Tibial nerve (tissue), 4 donors: ENCODE data around the gene FAM50B. TPM values are rescaled to one million over a fixed set of nuclear protein-coding genes. Genes with fewer than 3 reads are reported as not detected.
A peak's percentile ranks its signal among the peaks of the same experiment; 100 is the strongest.

Experiments used
- DNase-seq, 2 donors: peaks; one replicate each; pipeline ENCODE4 v3.0.0-alpha.2; 2019; ENCODE audit warnings: low spot score in 2 of 2
- H3K27ac ChIP-seq, 4 donors: fragments of 200-600 bp; sonication (generic) in 3 of 4; one replicate each; pipeline ENCODE4 v1.5.1; 2017 to 2019; ENCODE audit warnings: mild to moderate bottlenecking in 1 of 4
- H3K27me3 ChIP-seq, 2 donors: fragments of 200-600 bp; sonication (generic) in 1 of 2; one replicate each; pipeline versions ENCODE4 v1.5.1 to v1.6.0; 2017 to 2019
- H3K36me3 ChIP-seq, 3 donors: fragments of 200-600 bp; sonication (generic); one replicate each; pipeline ENCODE4 v1.5.1; 2018 to 2019
- H3K4me1 ChIP-seq, 4 donors: fragments of 200-600 bp; sonication (generic) in 3 of 4; one replicate each; pipeline ENCODE4 v1.5.1; 2017 to 2019
- H3K4me3 ChIP-seq, 4 donors: fragments of 200-600 bp; sonication (generic) in 3 of 4; one replicate each; pipeline ENCODE4 v1.5.1; 2017 to 2019; ENCODE audit warnings: mild to moderate bottlenecking in 1 of 4, moderate library complexity in 1 of 4
- H3K9me3 ChIP-seq, 4 donors: fragments of 200-600 bp; sonication (generic) in 3 of 4; one replicate each; pipeline ENCODE4 v1.5.1; 2017 to 2019
- CTCF ChIP-seq, 5 experiments: fragments of 200-600 bp in 3 of 5; fragments of 450-650 bp in 2 of 5; sonication (generic) in 3 of 5; IDR thresholded peaks; one replicate each; pipeline ENCODE4 v1.5.1; 2016 to 2019; ENCODE audit warnings: antibody characterized with exemption in 5 of 5, mild to moderate bottlenecking in 3 of 5, moderate library complexity in 2 of 5
- EP300 ChIP-seq, 2 donors: sonication (generic); formaldehyde crosslinking; IDR thresholded peaks; one replicate each; pipeline ENCODE4 v1.6.1; 2017; ENCODE audit warnings: antibody characterized with exemption in 2 of 2, mild to moderate bottlenecking in 1 of 2
- POLR2A ChIP-seq, 2 donors: fragments of 450-650 bp; IDR thresholded peaks; one replicate each; pipeline ENCODE4 v1.6.1; 2017; ENCODE audit warnings: antibody characterized with exemption in 2 of 2, mild to moderate bottlenecking in 2 of 2, moderate library complexity in 2 of 2
- WGBS, 2 donors: methylation state at CpG; one replicate each; pipeline ENCODE4 v1.1.5; 2018; 5-methylcytosine and 5-hydroxymethylcytosine counted together
- total RNA-seq, 4 donors: library from RNA; depleted of rRNA; stranded (reverse); fragments of >200 nt; gene quantifications; one replicate each; pipeline ENCODE4 v1.1.0, GENCODE V29; 2016

The FAM50B gene
- total RNA-seq, 4 donors from 2014 or later, result 6.9 to 23.5 (median 16.1) TPM

- peaks cover 0 to 24% (median 10%) of the 10 kb centered on the region in 4 donors for H3K4me1 ChIP-seq
- no peak for DNase-seq
- no peaks in the 10 kb centered on the region for H3K27me3 ChIP-seq
- H3K9me3 ChIP-seq, result no peaks in the 10 kb centered on the region
- H3K27ac ChIP-seq, result no peak overlapping the region
- 94 to 98% methylated on average over 4 of the region's 4 CpGs for WGBS, 2 donors
- TF ChIP-seq CTCF (IDR thresholded peaks at IDR 0.05), result no peak
- no peak for TF ChIP-seq POLR2A (IDR thresholded peaks at IDR 0.05)
- TF ChIP-seq EP300 (IDR thresholded peaks at IDR 0.05), result no peak
- H3K36me3 ChIP-seq, result no peaks in the 10 kb centered on the region
- H3K4me3 ChIP-seq, result no peak overlapping the region
These were observed 18.4 kb upstream of the FAM50B start for GRCh38 chr6:3830806-3831205.

- TF ChIP-seq POLR2A (IDR thresholded peaks at IDR 0.05) (no peak), EP300 (IDR thresholded peaks at IDR 0.05) (no peak), CTCF (IDR thresholded peaks at IDR 0.05) (no peak)
- Histone ChIP-seq H3K27ac (no peak overlapping the region), H3K9me3 (no peaks in the 10 kb centered on the region), H3K4me3 (no peak overlapping the region), H3K4me1 (peaks cover 0 to 21% (median 2%) of the 10 kb centered on the region in 4 donors), H3K36me3 (no peaks in the 10 kb centered on the region), H3K27me3 (no peaks in the 10 kb centered on the region)
- DNase-seq, result no peak
- WGBS, 2 donors, result 70 to 74% methylated on average over 6 of the region's 6 CpGs
These were observed 17.2 kb upstream of the FAM50B start for GRCh38 chr6:3831761-3832530.

- WGBS, 2 donors, result 49 to 53% methylated on average over 5 of the region's 5 CpGs
- peak overlapping the region in 3 of 4 donors; percentile 50 to 78 (median 70) for H3K27ac ChIP-seq
- TF ChIP-seq EP300 (IDR thresholded peaks at IDR 0.05), result peak in 1 of 2 donors; percentile 82
- TF ChIP-seq POLR2A (IDR thresholded peaks at IDR 0.05), result no peak
These were observed 14.0 kb upstream of the FAM50B start for GRCh38 chr6:3835055-3835731.

GRCh38 chr6:3835785-3836184 lies 13.4 kb upstream of the FAM50B start:
- H3K27ac ChIP-seq, result peak overlapping the region in 3 of 4 donors; percentile 50 to 78 (median 70)
- no peak overlapping the region for H3K4me3 ChIP-seq
- H3K9me3 ChIP-seq, result no peaks in the 10 kb centered on the region
- no peaks in the 10 kb centered on the region for H3K36me3 ChIP-seq
- DNase-seq, result no peak
- TF ChIP-seq CTCF (IDR thresholded peaks at IDR 0.05) (no peak), POLR2A (IDR thresholded peaks at IDR 0.05) (no peak), EP300 (IDR thresholded peaks at IDR 0.05) (no peak)
- H3K27me3 ChIP-seq, result no peaks in the 10 kb centered on the region
- peaks cover 0 to 17% (median 2%) of the 10 kb centered on the region in 4 donors for H3K4me1 ChIP-seq
- WGBS, 2 donors, result 46 to 52% methylated on average over 5 of the region's 5 CpGs

More at GRCh38 chr6:3835055-3835731, 14.0 kb upstream of the FAM50B start:
- Histone ChIP-seq H3K4me1 (peaks cover 0 to 17% (median 2%) of the 10 kb centered on the region in 4 donors), H3K27me3 (no peaks in the 10 kb centered on the region), H3K9me3 (no peaks in the 10 kb centered on the region), H3K36me3 (no peaks in the 10 kb centered on the region), H3K4me3 (no peak overlapping the region)
- peak in 1 of 2 donors; percentile 75 for DNase-seq

GRCh38 chr6:3836566-3836965 lies 12.6 kb upstream of the FAM50B start:
- Histone ChIP-seq H3K36me3 (no peaks in the 10 kb centered on the region), H3K9me3 (no peaks in the 10 kb centered on the region), H3K27ac (peak overlapping the region in 1 of 4 donors; percentile 22), H3K4me3 (no peak overlapping the region), H3K27me3 (no peaks in the 10 kb centered on the region), H3K4me1 (peaks cover 0 to 17% (median 2%) of the 10 kb centered on the region in 4 donors)
- WGBS, 2 donors, result 69 to 83% methylated on average over 3 of the region's 3 CpGs
- no peak for TF ChIP-seq EP300 (IDR thresholded peaks at IDR 0.05)
- no peak for TF ChIP-seq POLR2A (IDR thresholded peaks at IDR 0.05)
- no peak for TF ChIP-seq CTCF (IDR thresholded peaks at IDR 0.05)
- DNase-seq, result no peak
